Measurements from ENCODE around the gene SMAD6. TPM values are rescaled to one million over a fixed set of nuclear protein-coding genes. Genes with fewer than 3 reads are reported as not detected.

SMAD6 gene
- total RNA-seq, 1 experiment from 2014 or later, result 6.6 TPM

- Histone ChIP-seq H3K4me1 (ENCODE audit: control insufficient read depth in 1 of 2, insufficient read depth in 2 of 2, low read length in 2 of 2) (peaks cover 90 to 92% of the 10 kb centered on the region in 2 experiments), H3K4me2 (ENCODE audit: low read length) (peak overlapping the region; percentile 52), H3K27me3 (ENCODE audit: insufficient read depth, low read length) (no peaks in the 10 kb centered on the region), H3K9me3 (ENCODE audit: control insufficient read depth in 1 of 2, insufficient read depth in 1 of 2, low read depth in 1 of 2, low read length in 2 of 2) (no peaks in the 10 kb centered on the region), H3K36me3 (ENCODE audit: control insufficient read depth in 1 of 2, insufficient read depth in 2 of 2, low read length in 2 of 2) (no peaks in the 10 kb centered on the region), H3K4me3 (replicated peaks in 1 of 2; ENCODE audit: low read depth in 1 of 2, low read length in 2 of 2) (peak overlapping the region in 1 of 2 experiments; percentile 0; a peak in 1 of 4 replicates), H3K79me2 (ENCODE audit: insufficient read depth, low read length) (no peaks in the 10 kb centered on the region), H4K20me1 (ENCODE audit: insufficient read depth) (no peaks in the 10 kb centered on the region), H3K9me2 (ENCODE audit: insufficient read depth) (no peaks in the 10 kb centered on the region), H2AFZ (ENCODE audit: low read depth, low read length, poor library complexity, severe bottlenecking) (peak overlapping the region; percentile 0), H3K9ac (ENCODE audit: low read length) (peak overlapping the region; percentile 34), H3K27ac (ENCODE audit: low read depth, low read length) (peak overlapping the region; percentile 54; the same call in 1 of the 2 replicates)
- CTCF ChIA-PET, result interaction anchor here (1.0 kb wide), 1 partner anchor 42 kb away, joined by 3 read pairs; no protein-coding TSS in a partner anchor
- RAD21 ChIA-PET (ENCODE audit: low non-redundant PET in 1 of 2, low total read pairs in 2 of 2, uncharacterized antibody in 2 of 2, unreplicated experiment in 2 of 2), result no interaction called here
- intact Hi-C loops (cut with micrococcal nuclease), result no loop called here
- DNase-seq (ENCODE audit: low read depth, low spot score) (no peak), ATAC-seq (no peak; the same call in 1 of the 2 replicates)
- POLR2A ChIA-PET, result interaction anchor here (1.3 kb wide), 1 partner anchor 17 kb away, joined by 3 read pairs; no protein-coding TSS in a partner anchor
- no TSS peak for BruUV-seq (replicated peaks)
- TF ChIP-seq SP1 (IDR thresholded peaks at IDR 0.05; ENCODE audit: low read depth) (no peak), ZFX (IDR thresholded peaks at IDR 0.05) (no peak), RAD21 (IDR thresholded peaks at IDR 0.05; ENCODE audit: low read depth) (no peak), EZH2phosphoT487 (IDR thresholded peaks at IDR 0.05; ENCODE audit: borderline replicate concordance) (no peak), ZNF274 (IDR thresholded peaks at IDR 0.05; ENCODE audit: low read depth, low read length) (no peak), ATF3 (IDR thresholded peaks at IDR 0.05) (no peak), CTCF (IDR thresholded peaks at IDR 0.05 in 2 of 3, conservative IDR thresholded peaks at IDR 0.05 in 1 of 3; ENCODE audit: borderline replicate concordance in 1 of 3, insufficient read depth in 1 of 3, low read depth in 2 of 3, low read length in 2 of 3) (no peak), CEBPB (IDR thresholded peaks at IDR 0.05; ENCODE audit: low read depth) (no peak), CBX3 (IDR thresholded peaks at IDR 0.05; ENCODE audit: low read depth) (no peak), REST (IDR thresholded peaks at IDR 0.05; ENCODE audit: low read depth) (no peak), SRF (IDR thresholded peaks at IDR 0.05; ENCODE audit: low read depth) (no peak), ZBTB33 (IDR thresholded peaks at IDR 0.05; ENCODE audit: extremely low read depth, insufficient replicate concordance, low read length) (no peak), FOSL1 (IDR thresholded peaks at IDR 0.05; ENCODE audit: low read depth) (no peak), TCF7L2 (IDR thresholded peaks at IDR 0.05; ENCODE audit: borderline replicate concordance, extremely low read depth, insufficient read depth, insufficient read length) (no peak), SIN3A (IDR thresholded peaks at IDR 0.05; ENCODE audit: low read depth) (no peak), EGR1 (IDR thresholded peaks at IDR 0.05; ENCODE audit: low read depth) (no peak), POLR2A (IDR thresholded peaks at IDR 0.05; ENCODE audit: borderline replicate concordance, extremely low read depth, insufficient read depth, insufficient read length) (no peak), YY1 (IDR thresholded peaks at IDR 0.05; ENCODE audit: extremely low read depth, insufficient replicate concordance, low read depth, low read length) (no peak)
These were observed 46.6 kb downstream of the SMAD6 start for GRCh38 chr15:66748708-66749035.

Data from HCT116 (cell line).